ENCODE results near the gene CSTPP1.

Gene CSTPP1

GRCh38 chr11:47143322-47143721, 206.8 kb downstream of the CSTPP1 start:
- DNase-seq, result no peak

- no peak for DNase-seq
Observed at GRCh38 chr11:47144541-47144940, 208.0 kb downstream of the CSTPP1 start.

GRCh38 chr11:47147250-47147649, 210.7 kb downstream of the CSTPP1 start:
- no peak for DNase-seq

- DNase-seq, result no peak
Observed at GRCh38 chr11:47147681-47148080, 211.1 kb downstream of the CSTPP1 start.

GRCh38 chr11:47148270-47148669, 211.7 kb downstream of the CSTPP1 start:
- no peak for DNase-seq

- DNase-seq, result no peak
Observed at GRCh38 chr11:47148903-47149531, 212.5 kb downstream of the CSTPP1 start.

GRCh38 chr11:47149782-47150181, 213.2 kb downstream of the CSTPP1 start:
- DNase-seq, result no peak

GRCh38 chr11:47152126-47152952, 215.8 kb downstream of the CSTPP1 start:
- no peak for DNase-seq

GRCh38 chr11:47152953-47153950, 216.7 kb downstream of the CSTPP1 start:
- peak; percentile 65 for DNase-seq

GRCh38 chr11:47154616-47155570, 218.3 kb downstream of the CSTPP1 start:
- no peak for DNase-seq

GRCh38 chr11:47155879-47156278, 219.3 kb downstream of the CSTPP1 start:
- DNase-seq, result no peak

GRCh38 chr11:47156333-47156732, 219.8 kb downstream of the CSTPP1 start:
- no peak for DNase-seq

GRCh38 chr11:47156951-47157350, 220.4 kb downstream of the CSTPP1 start:
- no peak for DNase-seq

GRCh38 chr11:47157805-47158204, 221.2 kb downstream of the CSTPP1 start:
- no peak for DNase-seq

GRCh38 chr11:47158242-47158641, 221.7 kb downstream of the CSTPP1 start:
- DNase-seq, result no peak

GRCh38 chr11:47160753-47161133, 224.2 kb downstream of the CSTPP1 start:
- no peak for DNase-seq

GRCh38 chr11:47161134-47161854, 224.7 kb downstream of the CSTPP1 start:
- peak; percentile 54 for DNase-seq

GRCh38 chr11:47161890-47162289, 225.3 kb downstream of the CSTPP1 start:
- DNase-seq, result no peak

- DNase-seq, result no peak
Observed at GRCh38 chr11:47162426-47162825, 225.9 kb downstream of the CSTPP1 start.

GRCh38 chr11:47163193-47163592, 226.6 kb downstream of the CSTPP1 start:
- DNase-seq, result no peak

GRCh38 chr11:47163898-47164297, 227.3 kb downstream of the CSTPP1 start:
- no peak for DNase-seq

All from inflammatory macrophage treated with lipopolysaccharide for 4 hours (primary cell).